ENCODE results near the gene NEMP2. TPM values are rescaled to one million over a fixed set of nuclear protein-coding genes. Genes with fewer than 3 reads are reported as not detected.

NEMP2 gene
- polyA plus RNA-seq, 1 donor from 2014 or later: 1.1 TPM

- no peaks in the 10 kb centered on the region for H3K9me3 ChIP-seq (ENCODE audit: low read length)
- no peaks in the 10 kb centered on the region for H3K36me3 ChIP-seq (ENCODE audit: insufficient read depth, low read length)
- H3K27ac ChIP-seq (ENCODE audit: low read length): no peak overlapping the region
- no peaks in the 10 kb centered on the region for H3F3A ChIP-seq (ENCODE audit: insufficient read depth, low read length, poor library complexity, severe bottlenecking)
- no peak overlapping the region for H2AFZ ChIP-seq (ENCODE audit: low read depth, low read length)
- H4K20me1 ChIP-seq (ENCODE audit: insufficient read depth): no peaks in the 10 kb centered on the region
- no peak overlapping the region for H3K9ac ChIP-seq (ENCODE audit: low read length)
- H3K4me2 ChIP-seq (ENCODE audit: low read length): no peak overlapping the region
- no peak for TF ChIP-seq EP300 (conservative IDR thresholded peaks at IDR 0.05; ENCODE audit: poor library complexity, severe bottlenecking)
- TF ChIP-seq SMC3 (conservative IDR thresholded peaks at IDR 0.05; ENCODE audit: poor library complexity): no peak
- no peak for TF ChIP-seq REST (IDR thresholded peaks at IDR 0.05; ENCODE audit: borderline replicate concordance)
- TF ChIP-seq POLR2AphosphoS5 (IDR thresholded peaks at IDR 0.05): no peak
- TF ChIP-seq CTCF (IDR thresholded peaks at IDR 0.05; ENCODE audit: poor library complexity, severe bottlenecking): no peak
- no peak for TF ChIP-seq EZH2 (IDR thresholded peaks at IDR 0.05; ENCODE audit: borderline replicate concordance, insufficient read depth, low read length, poor library complexity, severe bottlenecking)
- no peak for TF ChIP-seq TAF1 (IDR thresholded peaks at IDR 0.05; ENCODE audit: low read depth)
- no peak for TF ChIP-seq RAD21 (conservative IDR thresholded peaks at IDR 0.05)
- H3K4me3 ChIP-seq (ENCODE audit: low read length): no peak overlapping the region
- no peaks in the 10 kb centered on the region for H3K27me3 ChIP-seq (ENCODE audit: insufficient read depth, low read depth, low read length)
- H3K9me2 ChIP-seq (ENCODE audit: insufficient read depth, low read length): no peaks in the 10 kb centered on the region
- H3K79me2 ChIP-seq (replicated peaks; ENCODE audit: insufficient read depth, low read length): no peaks in the 10 kb centered on the region
Measured at GRCh38 chr2:190563646-190564045, 29.1 kb upstream of the NEMP2 start.

- no peak overlapping the region for H3K9ac ChIP-seq (ENCODE audit: low read length)
- no peak overlapping the region for H3K27ac ChIP-seq (ENCODE audit: low read length)
- no peaks in the 10 kb centered on the region for H3K9me2 ChIP-seq (ENCODE audit: insufficient read depth, low read length)
- no peaks in the 10 kb centered on the region for H4K20me1 ChIP-seq (ENCODE audit: insufficient read depth)
- no peak overlapping the region for H3K4me2 ChIP-seq (ENCODE audit: low read length)
- H3K36me3 ChIP-seq (ENCODE audit: insufficient read depth, low read length): no peaks in the 10 kb centered on the region
- no peak overlapping the region for H3K4me3 ChIP-seq (ENCODE audit: low read length)
- no peaks in the 10 kb centered on the region for H3K9me3 ChIP-seq (ENCODE audit: low read length)
- no peaks in the 10 kb centered on the region for H3K27me3 ChIP-seq (ENCODE audit: insufficient read depth, low read depth, low read length)
- no peak overlapping the region for H2AFZ ChIP-seq (ENCODE audit: low read depth, low read length)
- TF ChIP-seq EP300 (conservative IDR thresholded peaks at IDR 0.05; ENCODE audit: poor library complexity, severe bottlenecking): no peak
- TF ChIP-seq TAF1 (IDR thresholded peaks at IDR 0.05; ENCODE audit: low read depth): no peak
- TF ChIP-seq RAD21 (conservative IDR thresholded peaks at IDR 0.05): no peak
- TF ChIP-seq CTCF (IDR thresholded peaks at IDR 0.05; ENCODE audit: poor library complexity, severe bottlenecking): no peak
- no peak for TF ChIP-seq EZH2 (IDR thresholded peaks at IDR 0.05; ENCODE audit: borderline replicate concordance, insufficient read depth, low read length, poor library complexity, severe bottlenecking)
- TF ChIP-seq SMC3 (conservative IDR thresholded peaks at IDR 0.05; ENCODE audit: poor library complexity): no peak
- no peak for TF ChIP-seq POLR2AphosphoS5 (IDR thresholded peaks at IDR 0.05)
- no peak for TF ChIP-seq MXI1 (conservative IDR thresholded peaks at IDR 0.05; ENCODE audit: poor library complexity, severe bottlenecking)
- no peak for TF ChIP-seq REST (IDR thresholded peaks at IDR 0.05; ENCODE audit: borderline replicate concordance)
- H3F3A ChIP-seq (ENCODE audit: insufficient read depth, low read length, poor library complexity, severe bottlenecking): no peaks in the 10 kb centered on the region
- no peaks in the 10 kb centered on the region for H3K79me2 ChIP-seq (replicated peaks; ENCODE audit: insufficient read depth, low read length)
Measured at GRCh38 chr2:190563109-190563508, 28.6 kb upstream of the NEMP2 start.
